KMS-11 (cell line): ENCODE measurements around the gene MRPL12.

Experiments
- H2AFZ ChIP-seq: fragments of 200-600 bp; sonication (generic); 2 replicates; pipeline ENCODE4 v1.6.1; 2016; ENCODE audit warnings: antibody characterized with exemption, mixed run types, low read depth
- H3K27ac ChIP-seq: fragments of 200-600 bp; sonication (generic); 2 replicates; pipeline ENCODE4 v1.6.1; 2016; ENCODE audit warnings: mild to moderate bottlenecking, mixed run types
- H3K27me3 ChIP-seq: fragments of 200-600 bp; sonication (generic); 2 replicates; pipeline ENCODE4 v1.6.1; 2017; ENCODE audit warnings: mild to moderate bottlenecking, low read depth, mixed run types, moderate library complexity; ENCODE audit not compliant: insufficient read depth
- H3K36me3 ChIP-seq: fragments of 200-600 bp; sonication (generic); 2 replicates; pipeline ENCODE4 v1.6.1; 2017; ENCODE audit warnings: mild to moderate bottlenecking, mixed run types; ENCODE audit not compliant: insufficient read depth
- H3K4me1 ChIP-seq: fragments of 200-600 bp; sonication (generic); 2 replicates; pipeline ENCODE4 v1.6.1; 2016; ENCODE audit warnings: mild to moderate bottlenecking, low read depth, mixed run types; ENCODE audit not compliant: poor library complexity, severe bottlenecking
- H3K4me2 ChIP-seq: fragments of 200-600 bp; sonication (generic); 2 replicates; pipeline ENCODE4 v1.7.0; 2016; ENCODE audit warnings: mild to moderate bottlenecking, mixed run types
- H3K4me3 ChIP-seq: fragments of 200-600 bp; sonication (generic); IDR thresholded peaks from 2 replicates; pipeline ENCODE4 v1.6.1; 2017; ENCODE audit warnings: low read depth, low read length, mixed read lengths; ENCODE audit not compliant: insufficient read depth
- H3K79me2 ChIP-seq: fragments of 200-600 bp; sonication (generic); 2 replicates; pipeline ENCODE4 v1.6.1; 2016; ENCODE audit warnings: low read depth, mixed run types; ENCODE audit not compliant: insufficient read depth
- H3K9ac ChIP-seq: fragments of 200-600 bp; sonication (generic); 2 replicates; pipeline ENCODE4 v1.6.1; 2016; ENCODE audit warnings: mild to moderate bottlenecking, mixed run types
- H4K20me1 ChIP-seq: fragments of 200-600 bp; sonication (generic); 2 replicates; pipeline ENCODE4 v1.6.1; 2016; ENCODE audit warnings: mild to moderate bottlenecking, mixed run types; ENCODE audit not compliant: insufficient read depth
- CTCF ChIP-seq: fragments of 200-600 bp; sonication (generic); conservative IDR thresholded peaks from 2 replicates; pipeline ENCODE4 v1.6.1; 2017; ENCODE audit warnings: low read depth, mild to moderate bottlenecking, antibody characterized with exemption, low read length, moderate library complexity, mixed read lengths

Gene MRPL12

GRCh38 chr17:81665205-81666091, 37.7 kb upstream of the MRPL12 start:
- no peak overlapping the region for H3K4me3 ChIP-seq
- H3K4me1 ChIP-seq = peaks cover 24% of the 10 kb centered on the region
- peak overlapping the region; percentile 87 for H3K9ac ChIP-seq
- peaks cover 42% of the 10 kb centered on the region for H3K79me2 ChIP-seq
- H3K27ac ChIP-seq = peak overlapping the region; percentile 73
- H3K27me3 ChIP-seq = no peaks in the 10 kb centered on the region
- H3K4me2 ChIP-seq = peak overlapping the region; percentile 94
- H4K20me1 ChIP-seq = no peaks in the 10 kb centered on the region
- no peak for TF ChIP-seq CTCF
- peaks cover 5% of the 10 kb centered on the region; the same call in 1 of the 2 replicates for H3K36me3 ChIP-seq
- peak overlapping the region; percentile 61; the same call in 1 of the 2 replicates for H2AFZ ChIP-seq

- peak overlapping the region; percentile 87 for H3K9ac ChIP-seq
- no peak overlapping the region for H3K4me3 ChIP-seq
- peaks cover 24% of the 10 kb centered on the region for H3K4me1 ChIP-seq
- peak overlapping the region; percentile 73 for H3K27ac ChIP-seq
- H3K4me2 ChIP-seq = peak overlapping the region; percentile 94
- peak overlapping the region; percentile 61 for H2AFZ ChIP-seq
- H4K20me1 ChIP-seq = no peaks in the 10 kb centered on the region
- no peaks in the 10 kb centered on the region for H3K27me3 ChIP-seq
- peaks cover 5% of the 10 kb centered on the region; the same call in 1 of the 2 replicates for H3K36me3 ChIP-seq
- peaks cover 42% of the 10 kb centered on the region for H3K79me2 ChIP-seq
- no peak for TF ChIP-seq CTCF
Observed at GRCh38 chr17:81666092-81666341, 37.1 kb upstream of the MRPL12 start.

DNA sequence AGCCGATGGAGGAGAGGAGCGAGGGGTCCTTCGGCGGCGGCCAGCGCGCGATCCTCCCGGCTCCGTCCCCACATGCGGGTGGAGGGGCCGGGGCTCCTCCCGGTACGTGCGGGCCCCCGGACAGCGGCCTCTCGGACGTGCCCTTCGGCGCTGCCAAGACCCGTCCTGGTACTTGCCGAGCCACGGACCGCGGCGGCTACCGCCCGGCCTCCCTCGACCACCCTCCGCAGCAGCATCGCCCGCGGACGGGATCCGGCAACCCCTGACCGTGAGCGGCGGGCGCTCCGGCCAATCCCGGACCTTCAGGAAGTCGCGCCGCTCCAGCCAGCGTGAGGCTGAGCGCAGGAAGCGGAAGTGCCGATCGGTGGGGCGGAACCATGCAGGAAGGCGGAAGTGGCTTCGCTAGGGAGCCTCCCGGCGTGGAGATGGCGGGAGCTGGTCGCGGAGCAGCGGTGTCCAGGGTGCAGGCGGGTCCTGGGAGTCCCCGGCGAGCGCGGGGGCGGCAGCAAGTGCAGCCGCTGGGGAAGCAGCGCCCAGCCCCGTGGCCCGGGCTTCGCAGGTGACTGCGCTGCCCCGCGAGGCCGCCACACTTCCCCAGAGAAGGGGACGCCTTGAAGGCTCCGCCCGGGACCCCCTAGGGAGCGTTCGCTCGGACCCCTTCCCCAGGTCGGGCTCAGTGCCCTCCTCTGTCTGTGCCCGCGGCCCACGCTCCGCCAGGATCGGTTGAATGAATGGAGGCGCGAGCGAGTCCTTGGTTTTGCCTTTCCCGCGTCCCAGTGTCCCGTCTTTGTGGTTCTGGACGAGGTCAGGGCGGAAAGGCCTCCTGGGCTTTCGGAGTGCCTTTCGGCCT, 36.6 kb upstream of the MRPL12 start, which contains the start of the genes CCDC137 and OXLD1:
Gene CCDC137, plus strand, starts transcription at position 396 of the 850 bp plus-strand sequence. Its CDS starts 30 bp downstream, at position 426.
Gene OXLD1, minus strand, starts transcription at position 264 of the 850 bp plus-strand sequence. Its CDS starts 28 bp downstream, at position 236.
- TF ChIP-seq CTCF = no peak
- H4K20me1 ChIP-seq = no peaks in the 10 kb centered on the region
- H3K79me2 ChIP-seq = peaks cover 42% of the 10 kb centered on the region
- H3K27ac ChIP-seq = peak within 1 kb of the TSS; percentile 73
- H3K27me3 ChIP-seq = no peaks in the 10 kb centered on the region
- H3K4me2 ChIP-seq = peak within 1 kb of the TSS; percentile 97
- peak within 1 kb of the TSS; percentile 87 for H3K9ac ChIP-seq
- H3K4me1 ChIP-seq = peaks cover 24% of the 10 kb centered on the region
- no peak within 1 kb of the TSS for H3K4me3 ChIP-seq
- H2AFZ ChIP-seq = peak within 1 kb of the TSS; percentile 61
- peaks cover 5% of the 10 kb centered on the region; the same call in 1 of the 2 replicates for H3K36me3 ChIP-seq

DNA sequence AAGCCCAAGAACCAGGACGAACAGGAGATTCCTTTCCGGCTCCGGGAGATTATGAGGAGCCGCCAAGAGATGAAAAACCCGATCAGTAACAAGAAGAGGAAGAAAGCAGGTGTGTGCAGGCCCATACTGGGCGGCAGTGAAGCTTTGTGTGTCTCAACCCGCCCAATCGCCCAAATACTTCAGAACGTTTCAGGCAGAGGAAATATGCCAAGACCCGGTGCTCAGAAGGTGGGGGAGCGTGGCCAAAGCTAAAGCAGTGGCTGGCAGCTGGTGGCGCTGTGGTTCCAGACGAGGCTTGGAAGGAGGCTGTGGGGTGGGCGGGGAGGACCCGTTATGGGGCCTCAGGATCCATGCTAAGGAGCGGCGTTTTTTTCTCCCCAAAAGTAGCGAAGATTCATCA, 35.4 kb upstream of the MRPL12 start:
- no peaks in the 10 kb centered on the region for H3K27me3 ChIP-seq
- TF ChIP-seq CTCF = no peak
- no peak overlapping the region for H3K4me3 ChIP-seq
- peak overlapping the region; percentile 97 for H3K4me2 ChIP-seq
- H2AFZ ChIP-seq = no peak overlapping the region
- H3K9ac ChIP-seq = no peak overlapping the region; the same call in 1 of the 2 replicates
- no peak overlapping the region for H3K27ac ChIP-seq
- peaks cover 24% of the 10 kb centered on the region for H3K4me1 ChIP-seq
- no peaks in the 10 kb centered on the region for H4K20me1 ChIP-seq
- H3K79me2 ChIP-seq = peaks cover 42% of the 10 kb centered on the region
- peaks cover 5% of the 10 kb centered on the region; the same call in 1 of the 2 replicates for H3K36me3 ChIP-seq
